Duodenal mucosa (tissue), 2 donors: ENCODE data around the gene HMG20A.

Experiments
- H3K27ac ChIP-seq: one replicate; pipeline ENCODE4 v1.7.0; 2013; ENCODE audit warnings: low read depth, low read length
- H3K27me3 ChIP-seq, 2 donors: one replicate each; pipeline ENCODE4 v1.7.0; 2013; ENCODE audit warnings: low read length in 2 of 2, control low read depth in 1 of 2; ENCODE audit not compliant: insufficient read depth in 2 of 2, control insufficient read depth in 1 of 2
- H3K36me3 ChIP-seq, 2 donors: one replicate each; pipeline ENCODE4 v1.7.0; 2013; ENCODE audit warnings: low read length in 2 of 2, control low read depth in 1 of 2; ENCODE audit not compliant: insufficient read depth in 2 of 2, control insufficient read depth in 1 of 2
- H3K4me1 ChIP-seq, 2 donors: one replicate each; pipeline ENCODE4 v1.7.0; 2013; ENCODE audit warnings: low read length in 2 of 2, control low read depth in 1 of 2; ENCODE audit not compliant: insufficient read depth in 2 of 2, control insufficient read depth in 1 of 2
- H3K4me3 ChIP-seq, 2 donors: one replicate each; pipeline ENCODE4 v1.7.0; 2013; ENCODE audit warnings: low read length in 2 of 2, low read depth in 1 of 2
- H3K9ac ChIP-seq, 2 donors: one replicate each; pipeline ENCODE4 v1.7.0; 2013; ENCODE audit warnings: low read length in 2 of 2, low read depth in 1 of 2
- H3K9me3 ChIP-seq, 2 donors: one replicate each; pipeline ENCODE4 v1.7.0; 2013; ENCODE audit warnings: low read length in 2 of 2, control low read depth in 1 of 2; ENCODE audit not compliant: control insufficient read depth in 1 of 2

The HMG20A gene

GRCh38 chr15:77526595-77527163 is 106.0 kb downstream of the HMG20A start:
- H3K4me3 ChIP-seq, result no peak overlapping the region
- no peaks in the 10 kb centered on the region for H3K9me3 ChIP-seq
- peaks cover 0 to 6% of the 10 kb centered on the region in 2 donors for H3K4me1 ChIP-seq
- no peaks in the 10 kb centered on the region for H3K27me3 ChIP-seq
- H3K27ac ChIP-seq, result no peak overlapping the region
- no peaks in the 10 kb centered on the region for H3K36me3 ChIP-seq
- no peak overlapping the region for H3K9ac ChIP-seq

- Histone ChIP-seq H3K27ac (peak overlapping the region; percentile 20), H3K4me3 (no peak overlapping the region), H3K9ac (no peak overlapping the region)
These were observed 106.6 kb downstream of the HMG20A start for GRCh38 chr15:77527164-77527778.

GRCh38 chr15:77527831-77528231 is 107.1 kb downstream of the HMG20A start:
- H3K9me3 ChIP-seq, result no peaks in the 10 kb centered on the region
- H3K4me3 ChIP-seq, result no peak overlapping the region
- H3K9ac ChIP-seq, result no peak overlapping the region
- H3K36me3 ChIP-seq, result no peaks in the 10 kb centered on the region
- peaks cover 0 to 6% of the 10 kb centered on the region in 2 donors for H3K4me1 ChIP-seq
- no peaks in the 10 kb centered on the region for H3K27me3 ChIP-seq
- H3K27ac ChIP-seq, result no peak overlapping the region

More at GRCh38 chr15:77527164-77527778, 106.6 kb downstream of the HMG20A start:
- no peaks in the 10 kb centered on the region for H3K27me3 ChIP-seq
- no peaks in the 10 kb centered on the region for H3K36me3 ChIP-seq
- H3K4me1 ChIP-seq, result peaks cover 0 to 6% of the 10 kb centered on the region in 2 donors
- no peaks in the 10 kb centered on the region for H3K9me3 ChIP-seq

GRCh38 chr15:77528290-77528967 is 107.7 kb downstream of the HMG20A start:
- H3K4me3 ChIP-seq, result no peak overlapping the region
- no peaks in the 10 kb centered on the region for H3K27me3 ChIP-seq
- no peak overlapping the region for H3K9ac ChIP-seq
- no peaks in the 10 kb centered on the region for H3K36me3 ChIP-seq
- H3K27ac ChIP-seq, result no peak overlapping the region
- H3K9me3 ChIP-seq, result no peaks in the 10 kb centered on the region
- peaks cover 0 to 6% of the 10 kb centered on the region in 2 donors for H3K4me1 ChIP-seq

GRCh38 chr15:77528968-77529319 is 108.3 kb downstream of the HMG20A start:
- no peak overlapping the region for H3K4me3 ChIP-seq
- peaks cover 0 to 6% of the 10 kb centered on the region in 2 donors for H3K4me1 ChIP-seq
- H3K9ac ChIP-seq, result no peak overlapping the region
- no peaks in the 10 kb centered on the region for H3K9me3 ChIP-seq
- no peaks in the 10 kb centered on the region for H3K27me3 ChIP-seq
- H3K27ac ChIP-seq, result no peak overlapping the region
- no peaks in the 10 kb centered on the region for H3K36me3 ChIP-seq

- Histone ChIP-seq H3K36me3 (no peaks in the 10 kb centered on the region), H3K4me3 (no peak overlapping the region), H3K27me3 (no peaks in the 10 kb centered on the region), H3K9ac (no peak overlapping the region), H3K9me3 (no peaks in the 10 kb centered on the region), H3K27ac (no peak overlapping the region), H3K4me1 (peaks cover 0 to 6% of the 10 kb centered on the region in 2 donors)
These were observed 108.9 kb downstream of the HMG20A start for GRCh38 chr15:77529394-77530159.

- no peaks in the 10 kb centered on the region for H3K36me3 ChIP-seq
- peaks cover 0 to 6% of the 10 kb centered on the region in 2 donors for H3K4me1 ChIP-seq
These were observed 109.9 kb downstream of the HMG20A start for GRCh38 chr15:77530576-77530975.

GRCh38 chr15:77531191-77532000 is 110.7 kb downstream of the HMG20A start:
- Histone ChIP-seq H3K9me3 (no peaks in the 10 kb centered on the region), H3K4me1 (peaks cover 4 to 6% of the 10 kb centered on the region in 2 donors), H3K4me3 (no peak overlapping the region), H3K9ac (no peak overlapping the region), H3K27me3 (no peaks in the 10 kb centered on the region), H3K27ac (no peak overlapping the region), H3K36me3 (no peaks in the 10 kb centered on the region)

More at GRCh38 chr15:77530576-77530975, 109.9 kb downstream of the HMG20A start:
- no peak overlapping the region for H3K4me3 ChIP-seq
- H3K9me3 ChIP-seq, result no peaks in the 10 kb centered on the region
- H3K27me3 ChIP-seq, result no peaks in the 10 kb centered on the region
- H3K9ac ChIP-seq, result no peak overlapping the region
- no peak overlapping the region for H3K27ac ChIP-seq

GRCh38 chr15:77532067-77532710 is 111.5 kb downstream of the HMG20A start:
- Histone ChIP-seq H3K9ac (no peak overlapping the region), H3K9me3 (no peaks in the 10 kb centered on the region), H3K4me1 (peaks cover 6 to 8% of the 10 kb centered on the region in 2 donors), H3K27ac (no peak overlapping the region), H3K36me3 (no peaks in the 10 kb centered on the region), H3K27me3 (no peaks in the 10 kb centered on the region), H3K4me3 (no peak overlapping the region)
